GM12872 (cell line): ENCODE data around the gene NDUFAF4.

ENCODE experiments used
- TF ChIP-seq, protein P1 (sequence below): IDR thresholded peaks from 3 replicates; pipeline ENCODE4 v1.5.1; 2011; ENCODE audit warnings: low read depth, mild to moderate bottlenecking, low read length, moderate library complexity; ENCODE audit not compliant: insufficient read depth

NDUFAF4 gene

DNA sequence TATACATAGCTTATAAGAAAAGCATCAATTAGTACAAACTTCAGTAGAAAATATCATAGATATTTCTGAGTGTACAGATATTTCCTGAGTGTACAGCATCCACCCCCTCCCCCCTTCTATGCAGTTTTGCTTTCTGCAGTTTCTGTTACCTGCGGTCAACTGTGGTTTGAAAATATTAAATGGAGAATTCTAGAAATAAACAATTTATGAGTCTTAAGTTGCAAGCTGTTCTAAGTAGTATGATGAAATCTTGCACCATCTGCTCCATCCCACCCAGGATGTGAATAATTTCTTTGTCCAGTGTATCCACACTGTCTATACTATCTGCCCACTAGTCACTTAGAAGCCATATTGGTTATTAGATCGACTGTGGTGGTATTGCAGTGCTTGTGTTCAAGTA, 44.6 kb downstream of the NDUFAF4 start:
- TF ChIP-seq, protein P1, sequence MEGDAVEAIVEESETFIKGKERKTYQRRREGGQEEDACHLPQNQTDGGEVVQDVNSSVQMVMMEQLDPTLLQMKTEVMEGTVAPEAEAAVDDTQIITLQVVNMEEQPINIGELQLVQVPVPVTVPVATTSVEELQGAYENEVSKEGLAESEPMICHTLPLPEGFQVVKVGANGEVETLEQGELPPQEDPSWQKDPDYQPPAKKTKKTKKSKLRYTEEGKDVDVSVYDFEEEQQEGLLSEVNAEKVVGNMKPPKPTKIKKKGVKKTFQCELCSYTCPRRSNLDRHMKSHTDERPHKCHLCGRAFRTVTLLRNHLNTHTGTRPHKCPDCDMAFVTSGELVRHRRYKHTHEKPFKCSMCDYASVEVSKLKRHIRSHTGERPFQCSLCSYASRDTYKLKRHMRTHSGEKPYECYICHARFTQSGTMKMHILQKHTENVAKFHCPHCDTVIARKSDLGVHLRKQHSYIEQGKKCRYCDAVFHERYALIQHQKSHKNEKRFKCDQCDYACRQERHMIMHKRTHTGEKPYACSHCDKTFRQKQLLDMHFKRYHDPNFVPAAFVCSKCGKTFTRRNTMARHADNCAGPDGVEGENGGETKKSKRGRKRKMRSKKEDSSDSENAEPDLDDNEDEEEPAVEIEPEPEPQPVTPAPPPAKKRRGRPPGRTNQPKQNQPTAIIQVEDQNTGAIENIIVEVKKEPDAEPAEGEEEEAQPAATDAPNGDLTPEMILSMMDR: no peak

DNA sequence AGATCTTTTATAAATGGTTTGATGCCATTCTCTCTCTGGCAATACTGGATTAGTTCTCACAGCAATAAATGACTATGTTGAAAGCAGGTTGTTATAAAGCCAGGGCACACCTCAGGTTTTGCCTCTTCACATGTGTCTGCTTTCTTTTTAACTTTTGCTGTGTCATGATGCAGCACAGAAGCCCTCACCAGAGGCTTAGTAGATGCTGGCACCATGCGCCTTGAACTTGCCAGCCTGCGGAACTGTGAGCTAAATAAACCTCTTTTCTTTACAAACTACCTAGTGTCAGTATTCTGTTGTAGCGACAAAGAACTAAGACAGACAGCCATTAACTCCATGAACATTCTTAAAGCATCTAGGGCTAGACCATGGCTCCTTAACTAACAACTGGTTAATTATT, 45.1 kb downstream of the NDUFAF4 start:
- TF ChIP-seq, protein P1: no peak

DNA sequence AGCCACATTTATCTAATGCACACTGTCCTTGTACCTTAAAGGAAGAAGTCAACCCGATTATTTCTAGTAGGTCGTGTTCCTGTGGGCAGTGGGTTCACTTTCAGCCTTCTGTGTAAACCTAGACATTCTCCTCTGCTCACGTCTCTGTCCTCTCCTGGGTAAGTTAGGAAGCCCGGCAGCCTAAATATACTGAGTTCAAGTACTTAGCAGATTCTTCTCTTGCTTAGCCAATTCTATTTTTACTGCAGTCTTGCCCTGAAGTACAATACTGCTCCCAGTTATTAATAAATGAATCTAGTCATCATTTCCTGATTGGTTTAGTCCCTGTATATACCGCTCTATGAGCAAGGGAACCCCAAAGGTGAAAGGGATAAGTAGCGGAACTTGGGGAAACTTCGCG, 45.8 kb downstream of the NDUFAF4 start:
- TF ChIP-seq, protein P1: no peak

DNA sequence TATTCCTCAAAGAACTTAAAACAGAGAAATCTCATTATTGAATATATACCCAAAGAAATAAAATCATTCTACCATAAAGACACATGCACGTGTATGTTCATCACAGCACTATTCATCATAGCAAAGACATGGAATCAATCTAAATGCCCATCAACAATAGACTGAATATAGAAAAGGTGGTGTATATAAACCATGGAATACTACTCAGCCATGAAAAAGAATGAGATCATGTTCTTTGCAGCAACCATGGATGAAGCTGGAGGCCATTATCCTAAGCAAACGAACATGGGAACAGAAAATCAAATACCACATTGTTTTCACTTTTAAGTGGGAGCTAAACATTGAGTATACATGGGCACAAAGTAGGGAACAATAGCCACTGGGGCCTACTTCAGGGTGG, 48.1 kb downstream of the NDUFAF4 start:
- TF ChIP-seq, protein P1: no peak

DNA sequence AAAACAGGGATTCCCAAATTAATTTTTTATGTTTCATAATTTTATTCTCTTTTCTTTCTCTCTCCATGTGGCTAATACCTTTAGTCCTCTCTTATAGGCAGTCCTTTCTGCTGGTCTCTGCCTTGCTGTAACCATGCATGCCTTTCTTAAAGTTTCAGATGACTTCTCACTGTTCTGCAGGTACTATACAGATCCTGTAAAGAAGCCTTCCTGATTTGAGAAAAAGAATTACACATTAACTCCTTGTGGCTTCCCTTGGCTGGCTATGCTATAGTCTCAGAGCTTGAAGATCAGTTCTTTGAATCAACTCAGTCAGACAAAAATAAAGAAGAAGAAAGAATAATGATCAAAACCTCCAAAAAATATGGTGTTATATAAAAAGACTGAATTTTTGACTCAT, 53.2 kb downstream of the NDUFAF4 start:
- TF ChIP-seq, protein P1: no peak

DNA sequence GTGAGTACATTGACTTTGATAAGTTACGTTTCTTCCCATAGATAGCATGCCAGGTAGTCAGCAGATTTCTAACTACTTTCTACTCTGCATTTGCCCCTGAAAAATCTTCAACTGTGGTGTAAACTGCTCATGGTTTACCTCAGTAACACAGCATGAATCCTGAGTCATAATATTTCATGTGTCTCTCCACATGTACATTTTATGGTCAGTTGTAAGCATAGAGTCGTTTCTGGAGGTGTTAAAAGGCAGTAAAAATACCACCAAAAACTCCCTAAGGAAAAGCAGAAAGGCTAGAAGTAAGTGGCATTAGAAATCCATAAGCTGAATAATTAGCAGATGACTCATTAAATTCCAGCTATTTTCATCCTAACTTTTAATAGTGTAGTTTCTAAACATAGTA, 56.3 kb downstream of the NDUFAF4 start:
- TF ChIP-seq, protein P1: no peak
